GM19438 (cell line): ENCODE measurements around the gene COL23A1.

ENCODE experiments used
- ATAC-seq: cut with Tn5 transposase; IDR thresholded peaks from one replicate; pipeline ENCODE4 v1.9.1; 2021; ENCODE audit warnings: low read depth; ENCODE audit not compliant: unreplicated experiment

COL23A1 gene

GRCh38 chr5:178298283-178298807, 291.8 kb downstream of the COL23A1 start:
- no peak for ATAC-seq

GRCh38 chr5:178297751-178298150, 292.4 kb downstream of the COL23A1 start:
- ATAC-seq, result no peak

DNA sequence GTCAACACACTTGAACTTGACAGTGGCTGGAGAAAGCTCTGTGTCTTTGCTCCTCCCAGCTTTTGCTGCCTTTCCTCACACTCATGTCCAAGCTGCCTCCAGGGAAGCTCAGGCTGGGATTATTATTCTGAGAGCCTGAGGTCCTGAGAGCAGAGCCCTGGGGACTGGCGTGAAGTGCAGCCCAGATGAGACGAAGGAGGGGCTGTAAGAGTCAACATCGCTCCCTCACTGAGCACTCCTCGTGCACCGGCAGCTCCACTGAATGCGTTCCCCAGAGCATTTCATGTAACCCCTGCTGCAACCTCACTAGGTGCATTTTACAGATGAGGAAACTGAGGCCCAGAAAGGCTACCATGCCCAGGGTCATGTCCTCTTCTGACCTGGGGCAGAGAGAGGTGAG, 294.1 kb downstream of the COL23A1 start:
- ATAC-seq, result no peak

GRCh38 chr5:178295589-178295988, 294.6 kb downstream of the COL23A1 start:
- ATAC-seq, result no peak

- ATAC-seq, result no peak
Measured at GRCh38 chr5:178293815-178294214, 296.4 kb downstream of the COL23A1 start.

- no peak for ATAC-seq
Measured at GRCh38 chr5:178293400-178293799, 296.8 kb downstream of the COL23A1 start.

DNA sequence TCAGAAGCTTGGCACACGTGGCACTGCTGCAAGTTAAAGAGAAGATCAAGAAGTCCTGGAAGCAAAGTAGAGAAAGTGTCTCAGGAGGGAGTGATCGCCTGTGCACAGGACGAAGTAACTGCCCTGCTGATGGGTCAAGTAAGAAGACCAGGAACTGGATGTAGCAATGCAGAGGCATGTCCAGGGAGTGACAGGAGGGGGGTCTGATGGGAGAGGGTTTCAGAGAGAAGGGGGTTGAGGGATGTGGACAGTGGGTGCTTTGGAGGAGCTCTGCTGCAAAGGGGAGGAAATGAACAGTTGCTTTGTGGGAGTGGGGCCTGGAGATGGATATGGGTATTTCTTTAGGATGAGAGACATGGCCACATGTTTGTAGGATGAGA, 297.4 kb downstream of the COL23A1 start:
- no peak for ATAC-seq

DNA sequence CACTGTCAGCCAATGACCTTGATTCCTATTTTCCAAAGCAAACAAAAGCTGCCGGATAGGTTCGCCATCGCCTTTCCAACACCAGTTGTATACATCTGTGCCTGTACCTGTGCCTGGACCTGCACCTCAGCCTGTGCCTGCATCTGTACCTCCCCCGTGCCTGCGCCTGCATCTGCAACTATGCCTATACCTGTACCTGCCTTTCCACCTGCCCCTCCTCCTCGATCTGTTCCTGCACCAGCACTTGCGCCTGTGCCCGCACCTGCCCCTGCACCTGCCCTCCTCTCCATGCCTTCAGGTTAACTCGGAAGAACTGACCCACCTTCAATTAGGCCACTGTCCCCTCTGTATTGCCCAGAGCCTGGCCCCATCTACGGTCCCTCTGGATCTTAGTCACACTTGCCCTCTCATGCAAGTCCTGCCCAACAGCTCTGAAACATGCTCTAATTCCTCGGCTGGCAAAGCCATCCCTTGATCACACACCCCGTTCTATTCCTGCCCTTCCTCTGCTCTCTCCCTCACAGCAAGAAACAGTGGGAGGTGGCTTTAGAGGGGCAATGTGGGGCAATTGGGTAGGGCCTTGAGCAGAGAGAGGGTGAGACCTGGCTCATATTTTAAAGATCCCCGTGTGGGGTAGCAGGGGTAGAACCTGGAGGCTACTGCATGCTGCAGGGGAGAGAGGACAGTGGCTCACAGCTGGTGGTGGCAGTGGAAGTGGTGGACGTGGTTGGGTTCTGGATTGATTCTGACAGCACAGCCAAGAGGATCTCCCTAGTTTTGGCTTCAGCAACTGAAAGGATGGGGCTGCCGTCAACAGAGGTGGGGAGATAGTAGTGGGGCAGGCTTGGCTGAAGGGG, 298.0 kb downstream of the COL23A1 start:
- no peak for ATAC-seq

- no peak for ATAC-seq
Measured at GRCh38 chr5:178291161-178291561, 299.0 kb downstream of the COL23A1 start.

GRCh38 chr5:178290376-178290775, 299.8 kb downstream of the COL23A1 start:
- ATAC-seq, result no peak

DNA sequence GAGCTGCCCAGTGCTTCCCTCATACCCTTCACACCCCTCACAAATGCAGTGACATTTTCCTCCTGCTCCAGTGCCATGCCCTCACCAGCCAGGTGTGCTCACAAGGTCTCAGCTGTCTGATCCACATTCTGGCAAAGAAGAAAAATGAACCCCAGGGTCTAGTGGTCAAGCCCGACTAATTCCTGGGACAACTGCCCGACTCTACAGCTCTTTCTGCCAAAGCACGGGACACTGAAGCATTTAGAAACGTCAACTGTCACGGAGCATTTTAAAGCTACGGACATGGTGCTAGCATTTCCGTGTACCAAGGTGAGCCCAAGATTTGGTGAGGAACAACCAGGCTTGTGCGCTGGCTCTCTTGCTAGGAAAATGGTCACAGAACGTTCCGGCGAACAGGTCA, 300.8 kb downstream of the COL23A1 start:
- no peak for ATAC-seq

DNA sequence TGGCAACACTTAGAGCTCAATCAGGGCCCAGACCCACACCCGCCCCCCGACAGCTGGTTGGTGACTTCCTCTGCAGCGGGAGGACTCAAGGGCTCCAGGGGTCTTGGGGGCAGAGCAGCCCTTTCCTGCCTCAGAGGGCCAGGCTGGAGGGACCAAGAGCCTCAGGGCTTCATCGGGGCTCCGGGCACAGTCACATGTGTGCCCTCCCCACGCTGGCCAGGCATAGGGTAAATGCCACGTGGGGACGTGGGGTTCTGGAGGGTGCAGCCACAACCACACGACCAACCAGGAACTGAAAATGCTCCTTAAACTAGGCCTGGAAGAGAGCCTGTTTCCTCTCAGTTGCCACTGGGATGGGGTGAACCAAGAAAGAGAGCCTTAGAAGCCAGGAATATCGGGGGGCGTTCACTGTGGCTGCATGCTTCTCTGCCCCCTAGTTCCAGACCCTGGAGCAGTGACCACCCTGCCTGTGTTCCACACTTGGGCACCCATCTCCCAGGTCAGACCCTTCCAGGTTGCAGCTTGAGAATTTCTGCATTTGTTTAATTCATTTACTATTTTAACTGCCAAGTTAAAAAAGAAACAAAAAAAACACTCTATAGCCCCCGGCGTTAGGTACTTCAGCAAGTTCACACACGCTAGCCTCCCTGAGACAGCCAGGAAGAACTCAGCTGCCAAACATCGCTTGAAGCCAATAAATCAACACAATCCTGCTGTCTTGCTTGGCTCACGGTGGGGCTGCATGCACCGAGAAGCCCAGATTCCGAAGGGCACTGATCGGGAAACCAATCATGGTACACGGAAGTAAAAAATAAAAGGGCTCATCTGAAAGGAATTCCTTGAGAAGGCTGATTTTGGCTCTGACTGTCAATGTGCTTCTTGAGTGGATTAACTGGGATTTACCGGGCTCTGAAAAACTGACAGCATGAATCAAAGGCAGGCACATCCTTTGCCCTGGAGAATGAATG, 301.5 kb downstream of the COL23A1 start:
- ATAC-seq, result no peak

DNA sequence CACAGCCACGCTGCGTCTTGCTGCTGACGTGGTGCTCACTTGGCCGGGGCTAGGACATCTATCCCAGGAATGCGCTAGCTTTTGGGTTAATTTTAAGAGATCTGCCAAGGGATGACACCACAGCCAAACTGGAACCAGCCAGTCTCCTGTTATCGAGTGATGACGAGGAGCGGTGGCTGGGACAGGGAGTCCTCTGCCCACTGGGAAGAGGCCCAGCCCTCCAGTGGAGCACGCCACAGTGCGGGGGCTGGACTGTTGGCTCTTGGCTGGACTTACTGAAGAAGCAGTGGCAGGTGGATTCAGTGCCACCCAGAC, 302.4 kb downstream of the COL23A1 start:
- no peak for ATAC-seq

GRCh38 chr5:178287091-178287790, 303.0 kb downstream of the COL23A1 start:
- no peak for ATAC-seq

- no peak for ATAC-seq
Measured at GRCh38 chr5:178286226-178287090, 303.7 kb downstream of the COL23A1 start.

GRCh38 chr5:178285399-178286225, 304.6 kb downstream of the COL23A1 start:
- ATAC-seq, result no peak

DNA sequence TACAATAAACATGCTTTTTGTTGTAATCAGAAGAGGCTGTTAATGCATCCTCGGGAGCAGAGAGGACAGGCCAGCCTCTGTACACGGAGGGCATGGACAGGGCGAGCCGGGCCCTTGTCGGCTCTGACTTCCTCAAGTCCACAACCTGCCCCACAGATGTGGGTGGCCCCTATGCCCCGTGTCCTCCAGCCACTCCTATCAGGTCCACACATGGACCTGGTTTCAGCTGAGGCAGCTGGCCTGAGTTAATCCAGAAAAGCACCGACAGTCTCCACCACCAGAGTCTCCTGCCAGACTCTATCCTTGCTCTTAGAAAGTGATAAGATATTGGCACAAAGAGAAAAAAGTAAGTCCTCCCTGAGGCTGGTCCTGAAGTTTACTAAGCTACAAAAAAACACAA, 305.2 kb downstream of the COL23A1 start:
- no peak for ATAC-seq

- ATAC-seq, result no peak
Measured at GRCh38 chr5:178284093-178284675, 306.0 kb downstream of the COL23A1 start.

GRCh38 chr5:178283520-178283919, 306.7 kb downstream of the COL23A1 start:
- ATAC-seq, result no peak
